Mesothelial cell of epicardium (in vitro differentiated cells): ENCODE results near the gene SIDT1. TPM values are rescaled to one million over a fixed set of nuclear protein-coding genes. Genes with fewer than 3 reads are reported as not detected.

Experiments
- DNase-seq, 2 experiments: peaks; one replicate each; pipeline ENCODE4 v3.0.0; 2021; ENCODE audit warnings: low spot score in 2 of 2; ENCODE audit not compliant: unreplicated experiment in 2 of 2
- H3K27ac Mint-ChIP-seq: 2 replicates; pipeline ENCODE4 v1.8.0; 2021; ENCODE audit warnings: mixed read lengths
- H3K27me3 Mint-ChIP-seq: 2 replicates; pipeline ENCODE4 v1.8.0; 2021; ENCODE audit warnings: low read depth, mixed read lengths
- H3K36me3 Mint-ChIP-seq: 2 replicates; pipeline ENCODE4 v1.8.0; 2021; ENCODE audit warnings: mixed read lengths
- H3K4me1 Mint-ChIP-seq: 2 replicates; pipeline ENCODE4 v1.8.0; 2021; ENCODE audit warnings: mixed read lengths
- H3K4me3 Mint-ChIP-seq: 2 replicates; pipeline ENCODE4 v1.8.0; 2021; ENCODE audit warnings: mild to moderate bottlenecking, moderate library complexity, mixed read lengths
- H3K9me3 Mint-ChIP-seq: 2 replicates; pipeline ENCODE4 v1.8.0; 2021; ENCODE audit warnings: mixed read lengths
- total RNA-seq: library from RNA; stranded (reverse); gene quantifications from 3 replicates; pipeline ENCODE4 v1.2.1, GENCODE V29; 2021
- TF ChIP-seq, protein P1 (sequence below): fragments of 200-600 bp; sonication (generic); IDR thresholded peaks from one replicate; pipeline ENCODE4 v1.5.0; 2021; ENCODE audit warnings: antibody characterized with exemption; ENCODE audit not compliant: unreplicated experiment

SIDT1 gene
- total RNA-seq, 1 donor from 2014 or later: not detected

DNA sequence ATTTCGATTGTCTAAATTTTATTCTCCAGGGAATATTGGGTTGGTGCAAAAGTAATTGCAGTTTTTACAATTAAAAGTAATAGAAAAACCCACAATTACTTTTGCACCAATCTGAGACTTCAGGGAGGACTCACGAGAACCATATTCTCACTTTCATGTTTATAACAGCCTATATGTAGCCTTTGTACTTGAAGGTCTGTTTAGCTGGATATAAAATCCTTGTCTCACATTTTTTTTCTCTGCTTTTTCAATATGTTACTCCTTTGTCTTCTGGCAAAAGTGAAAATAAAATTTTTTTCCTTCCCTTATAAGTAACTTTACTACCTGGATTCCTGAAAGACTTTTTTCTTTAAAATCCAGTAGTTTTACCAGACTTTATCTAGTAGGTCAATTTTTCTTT is 9.2 kb downstream of the SIDT1 start:
- Mint-ChIP-seq H3K27ac (no peak overlapping the region), H3K9me3 (peaks cover 5% of the 10 kb centered on the region)

DNA sequence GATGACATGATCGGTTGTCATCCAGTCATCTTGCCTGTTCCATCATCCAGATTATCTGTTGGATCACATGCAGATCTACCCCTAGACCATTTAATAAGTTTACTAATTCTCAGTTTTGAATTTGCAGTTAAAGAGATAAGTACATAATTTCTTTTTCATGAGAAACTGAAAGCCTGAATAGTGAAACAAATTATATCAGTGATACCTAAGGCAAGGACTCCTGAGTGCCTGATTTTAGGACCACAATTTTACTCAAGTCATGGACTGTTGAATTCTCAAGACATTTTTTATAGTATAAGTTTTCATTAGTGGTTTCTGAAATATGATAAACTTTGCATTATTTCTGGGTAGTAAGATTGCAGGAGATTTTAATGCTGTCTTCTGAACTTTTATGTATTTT is 13.2 kb downstream of the SIDT1 start:
- H3K4me1 Mint-ChIP-seq: no peaks in the 10 kb centered on the region
- H3K36me3 Mint-ChIP-seq: no peaks in the 10 kb centered on the region
- peaks cover 38% of the 10 kb centered on the region for H3K27me3 Mint-ChIP-seq
- no peak overlapping the region for H3K4me3 Mint-ChIP-seq
- no peak for DNase-seq
- H3K27ac Mint-ChIP-seq: no peak overlapping the region
- TF ChIP-seq, protein P1, sequence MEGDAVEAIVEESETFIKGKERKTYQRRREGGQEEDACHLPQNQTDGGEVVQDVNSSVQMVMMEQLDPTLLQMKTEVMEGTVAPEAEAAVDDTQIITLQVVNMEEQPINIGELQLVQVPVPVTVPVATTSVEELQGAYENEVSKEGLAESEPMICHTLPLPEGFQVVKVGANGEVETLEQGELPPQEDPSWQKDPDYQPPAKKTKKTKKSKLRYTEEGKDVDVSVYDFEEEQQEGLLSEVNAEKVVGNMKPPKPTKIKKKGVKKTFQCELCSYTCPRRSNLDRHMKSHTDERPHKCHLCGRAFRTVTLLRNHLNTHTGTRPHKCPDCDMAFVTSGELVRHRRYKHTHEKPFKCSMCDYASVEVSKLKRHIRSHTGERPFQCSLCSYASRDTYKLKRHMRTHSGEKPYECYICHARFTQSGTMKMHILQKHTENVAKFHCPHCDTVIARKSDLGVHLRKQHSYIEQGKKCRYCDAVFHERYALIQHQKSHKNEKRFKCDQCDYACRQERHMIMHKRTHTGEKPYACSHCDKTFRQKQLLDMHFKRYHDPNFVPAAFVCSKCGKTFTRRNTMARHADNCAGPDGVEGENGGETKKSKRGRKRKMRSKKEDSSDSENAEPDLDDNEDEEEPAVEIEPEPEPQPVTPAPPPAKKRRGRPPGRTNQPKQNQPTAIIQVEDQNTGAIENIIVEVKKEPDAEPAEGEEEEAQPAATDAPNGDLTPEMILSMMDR: no peak
- peaks cover 16% of the 10 kb centered on the region for H3K9me3 Mint-ChIP-seq

More for the DNA sequence above, 9.2 kb downstream of the SIDT1 start:
- H3K27me3 Mint-ChIP-seq: peaks cover 48% of the 10 kb centered on the region
- DNase-seq: no peak
- peaks cover 7% of the 10 kb centered on the region for H3K4me1 Mint-ChIP-seq
- H3K36me3 Mint-ChIP-seq: no peaks in the 10 kb centered on the region
- H3K4me3 Mint-ChIP-seq: no peak overlapping the region
- TF ChIP-seq, protein P1: no peak

DNA sequence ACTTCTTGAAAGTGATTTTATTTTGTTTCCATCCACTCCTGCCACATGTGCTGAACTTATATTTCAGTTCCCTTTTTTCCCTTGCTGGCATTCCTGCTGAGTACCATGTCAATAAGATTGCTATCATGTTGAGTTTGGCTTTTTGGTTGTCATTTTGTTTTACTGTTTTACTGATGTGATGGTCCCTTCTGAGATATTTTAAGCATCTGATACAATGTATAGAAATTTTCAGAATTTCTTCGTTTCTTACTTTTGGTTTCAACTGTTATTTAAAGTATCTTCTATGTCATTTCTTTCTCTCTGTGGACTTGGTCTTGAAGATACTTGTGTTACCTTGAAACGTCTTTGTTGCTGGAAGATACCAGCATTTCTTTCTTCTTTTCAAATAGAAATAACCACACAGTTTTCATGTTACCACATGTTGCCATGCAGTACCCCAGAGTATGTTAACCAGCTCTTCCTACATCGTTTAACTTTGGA is 14.1 kb downstream of the SIDT1 start:
- H3K36me3 Mint-ChIP-seq: no peaks in the 10 kb centered on the region
- peaks cover 16% of the 10 kb centered on the region for H3K9me3 Mint-ChIP-seq
- H3K4me3 Mint-ChIP-seq: no peak overlapping the region
- H3K4me1 Mint-ChIP-seq: no peaks in the 10 kb centered on the region
- H3K27me3 Mint-ChIP-seq: peaks cover 41% of the 10 kb centered on the region
- DNase-seq: no peak
- H3K27ac Mint-ChIP-seq: no peak overlapping the region
- TF ChIP-seq, protein P1: no peak

DNA sequence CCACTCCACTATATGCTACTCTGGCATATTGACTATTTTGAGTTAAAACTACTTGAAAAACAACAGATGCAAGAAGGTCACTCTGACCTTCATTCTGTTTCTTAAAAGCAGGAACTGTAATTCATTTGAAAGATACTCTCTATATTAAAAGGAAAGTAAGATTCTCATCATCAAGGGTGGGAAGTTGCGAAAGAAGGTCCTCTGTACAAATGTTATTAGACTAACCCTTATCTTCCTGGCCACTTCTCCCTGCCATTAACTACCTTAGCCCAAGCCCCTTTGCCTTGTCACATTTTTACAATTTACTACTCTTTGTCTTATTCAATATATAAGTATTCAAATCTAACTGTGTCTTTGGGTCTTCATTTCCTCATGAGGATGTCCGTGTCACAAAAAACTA is 16.1 kb downstream of the SIDT1 start:
- Mint-ChIP-seq H3K36me3 (no peaks in the 10 kb centered on the region), H3K9me3 (peaks cover 11% of the 10 kb centered on the region), H3K27ac (no peak overlapping the region), H3K4me3 (no peak overlapping the region), H3K4me1 (no peaks in the 10 kb centered on the region), H3K27me3 (peaks cover 45% of the 10 kb centered on the region)
- TF ChIP-seq, protein P1: no peak
- DNase-seq: no peak

DNA sequence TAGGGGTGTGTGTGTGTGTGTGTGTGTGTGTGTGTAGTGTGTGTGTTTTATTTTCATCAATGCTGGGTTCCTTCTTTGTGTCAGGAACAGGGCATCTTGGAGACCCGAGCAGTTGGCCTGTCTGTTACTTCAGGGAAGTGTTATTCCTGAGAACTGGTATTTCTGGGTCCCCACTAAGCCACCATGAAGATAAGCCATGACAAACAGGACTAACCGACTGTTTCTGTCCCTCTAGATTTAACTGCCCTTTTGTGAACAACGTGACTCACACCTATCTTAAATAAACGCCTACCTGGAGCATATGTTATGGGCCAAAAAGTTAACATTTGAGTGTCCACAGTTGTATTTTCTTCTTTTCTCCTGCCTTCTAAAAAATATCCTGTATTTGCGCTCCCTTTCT is 19.5 kb downstream of the SIDT1 start:
- H3K27me3 Mint-ChIP-seq: peaks cover 37% of the 10 kb centered on the region
- no peak overlapping the region for H3K4me3 Mint-ChIP-seq
- H3K27ac Mint-ChIP-seq: no peak overlapping the region
- H3K9me3 Mint-ChIP-seq: peaks cover 11% of the 10 kb centered on the region
- H3K36me3 Mint-ChIP-seq: no peaks in the 10 kb centered on the region
- TF ChIP-seq, protein P1: no peak
- DNase-seq: no peak
- H3K4me1 Mint-ChIP-seq: peaks cover 3% of the 10 kb centered on the region

DNA sequence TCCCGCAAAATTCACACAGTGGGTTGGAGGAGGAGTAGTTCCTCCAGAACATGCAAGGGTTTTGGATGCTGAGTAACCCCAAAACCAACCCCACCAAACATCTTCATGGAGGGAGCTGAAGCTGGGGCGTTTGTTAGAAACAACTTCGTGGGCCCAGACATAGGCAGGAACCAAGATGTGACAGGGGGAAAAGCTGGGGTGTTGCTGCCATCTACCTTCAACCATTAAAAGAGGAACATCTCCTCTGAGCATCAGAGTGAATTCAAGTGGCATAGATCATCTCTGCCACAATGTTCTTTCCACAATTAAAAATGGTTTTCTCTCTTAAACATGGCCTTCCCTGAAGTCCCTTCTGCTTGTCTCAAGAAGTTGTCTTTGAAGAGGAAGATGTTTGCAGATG is 20.5 kb downstream of the SIDT1 start:
- TF ChIP-seq, protein P1: no peak
- H3K27ac Mint-ChIP-seq: no peak overlapping the region
- no peaks in the 10 kb centered on the region for H3K36me3 Mint-ChIP-seq
- peaks cover 35% of the 10 kb centered on the region for H3K27me3 Mint-ChIP-seq
- no peak for DNase-seq
- H3K9me3 Mint-ChIP-seq: peaks cover 11% of the 10 kb centered on the region
- no peak overlapping the region for H3K4me3 Mint-ChIP-seq
- H3K4me1 Mint-ChIP-seq: peaks cover 3% of the 10 kb centered on the region
